Stomach smooth muscle (tissue), 2 donors: ENCODE data around the gene PRR23C.

Experiments used
- H3K27ac ChIP-seq: one replicate; pipeline ENCODE4 v1.7.0; 2013; ENCODE audit warnings: mild to moderate bottlenecking, low read length, inconsistent platforms
- H3K27me3 ChIP-seq, 2 donors: one replicate each; pipeline ENCODE4 v1.7.0; 2013; ENCODE audit warnings: low read length in 2 of 2; ENCODE audit not compliant: insufficient read depth in 2 of 2, control insufficient read depth in 1 of 2
- H3K36me3 ChIP-seq, 2 donors: one replicate each; pipeline ENCODE4 v1.7.0; 2013; ENCODE audit warnings: low read length in 2 of 2; ENCODE audit not compliant: control insufficient read depth in 2 of 2, insufficient read depth in 2 of 2
- H3K4me1 ChIP-seq: one replicate; pipeline ENCODE4 v1.7.0; 2013; ENCODE audit warnings: low read length; ENCODE audit not compliant: control insufficient read depth, insufficient read depth
- H3K4me3 ChIP-seq, 2 donors: one replicate each; pipeline ENCODE4 v1.7.0; 2013; ENCODE audit warnings: low read length in 2 of 2
- H3K9ac ChIP-seq, 2 donors: one replicate each; pipeline ENCODE4 v1.7.0; 2013; ENCODE audit warnings: low read length in 2 of 2, mild to moderate bottlenecking in 1 of 2
- H3K9me3 ChIP-seq, 2 donors: one replicate each; pipeline ENCODE4 v1.7.0; 2013; ENCODE audit warnings: low read length in 2 of 2; ENCODE audit not compliant: control insufficient read depth in 2 of 2
- donor health status: healthy.
- donor health status: Pancreatic carcinoma.

PRR23C gene

DNA sequence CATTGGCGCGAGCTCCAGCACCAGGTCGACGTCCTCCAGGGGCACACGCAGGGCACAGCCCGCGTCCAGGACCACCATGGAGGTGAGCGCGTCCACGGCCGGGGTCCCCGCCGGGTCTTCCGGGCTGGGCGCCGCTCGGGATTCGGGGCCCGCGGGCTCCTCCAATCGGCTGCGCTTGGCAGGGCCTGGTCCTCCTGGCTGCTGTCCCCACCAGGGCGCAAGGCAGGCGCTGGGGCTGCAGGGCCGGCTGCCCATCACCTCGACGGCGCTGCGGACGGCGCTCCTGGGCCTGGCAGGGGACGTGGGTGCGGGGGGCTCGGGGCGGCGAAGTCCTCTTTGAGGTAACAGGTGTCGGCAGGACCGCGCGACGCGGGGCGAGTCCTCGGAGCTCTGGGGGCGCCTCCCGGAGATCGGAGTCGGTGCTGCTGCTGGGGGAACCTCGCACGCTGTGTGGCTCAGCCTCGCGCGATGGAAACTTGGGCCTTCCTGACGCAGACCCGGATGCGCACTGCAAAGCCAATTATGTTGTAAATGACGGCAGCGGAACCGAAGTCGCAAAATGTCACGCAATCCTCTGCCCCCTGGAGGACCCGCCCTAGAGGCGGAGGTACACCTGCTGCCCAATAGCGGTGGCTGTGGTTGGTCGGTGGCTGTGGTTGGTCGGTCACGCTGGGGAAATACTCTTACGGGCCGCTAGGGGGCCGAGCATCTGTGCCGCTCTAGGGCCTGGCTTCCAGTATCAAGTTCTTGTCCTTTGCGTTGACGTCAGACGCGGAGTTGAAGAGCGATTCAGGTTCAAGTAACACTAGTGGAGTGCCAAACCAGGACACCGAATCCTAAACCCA is at the start of gene PRR23C:
Gene PRR23C (minus strand): TSS at position 527 of the 845 bp plus-strand sequence. CDS start 272 bp downstream, at position 255.
- no peaks in the 10 kb centered on the region for H3K36me3 ChIP-seq
- H3K27me3 ChIP-seq, result no peaks in the 10 kb centered on the region
- H3K27ac ChIP-seq, result no peak within 1 kb of the TSS
- peaks cover 5 to 7% of the 10 kb centered on the region in 2 donors for H3K9me3 ChIP-seq
- no peak within 1 kb of the TSS for H3K9ac ChIP-seq
- no peaks in the 10 kb centered on the region for H3K4me1 ChIP-seq
- no peak within 1 kb of the TSS for H3K4me3 ChIP-seq

DNA sequence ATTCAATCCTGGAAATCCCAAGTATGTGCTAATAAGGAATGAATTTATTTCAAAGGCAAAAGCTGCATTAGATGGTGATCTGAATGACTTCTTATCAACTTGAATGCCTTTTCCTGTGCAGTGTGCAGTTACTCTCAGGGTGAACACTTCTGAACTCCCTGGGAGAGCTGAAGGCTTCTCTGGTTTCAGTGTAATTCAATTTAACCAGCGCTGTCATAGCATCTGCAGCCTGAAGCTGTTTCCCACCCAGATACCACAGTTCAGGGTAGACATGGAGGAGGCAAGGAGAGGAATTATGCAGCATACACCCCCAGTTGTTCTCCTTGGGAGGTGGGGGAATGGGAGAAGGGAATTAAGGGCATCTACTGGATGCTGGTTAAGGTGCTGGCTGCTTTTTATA is 49.1 kb upstream of the PRR23C start:
- Histone ChIP-seq H3K36me3 (no peaks in the 10 kb centered on the region), H3K9me3 (peaks cover 3 to 5% of the 10 kb centered on the region in 2 donors), H3K4me3 (no peak overlapping the region), H3K27ac (no peak overlapping the region), H3K4me1 (no peaks in the 10 kb centered on the region), H3K9ac (no peak overlapping the region), H3K27me3 (no peaks in the 10 kb centered on the region)

DNA sequence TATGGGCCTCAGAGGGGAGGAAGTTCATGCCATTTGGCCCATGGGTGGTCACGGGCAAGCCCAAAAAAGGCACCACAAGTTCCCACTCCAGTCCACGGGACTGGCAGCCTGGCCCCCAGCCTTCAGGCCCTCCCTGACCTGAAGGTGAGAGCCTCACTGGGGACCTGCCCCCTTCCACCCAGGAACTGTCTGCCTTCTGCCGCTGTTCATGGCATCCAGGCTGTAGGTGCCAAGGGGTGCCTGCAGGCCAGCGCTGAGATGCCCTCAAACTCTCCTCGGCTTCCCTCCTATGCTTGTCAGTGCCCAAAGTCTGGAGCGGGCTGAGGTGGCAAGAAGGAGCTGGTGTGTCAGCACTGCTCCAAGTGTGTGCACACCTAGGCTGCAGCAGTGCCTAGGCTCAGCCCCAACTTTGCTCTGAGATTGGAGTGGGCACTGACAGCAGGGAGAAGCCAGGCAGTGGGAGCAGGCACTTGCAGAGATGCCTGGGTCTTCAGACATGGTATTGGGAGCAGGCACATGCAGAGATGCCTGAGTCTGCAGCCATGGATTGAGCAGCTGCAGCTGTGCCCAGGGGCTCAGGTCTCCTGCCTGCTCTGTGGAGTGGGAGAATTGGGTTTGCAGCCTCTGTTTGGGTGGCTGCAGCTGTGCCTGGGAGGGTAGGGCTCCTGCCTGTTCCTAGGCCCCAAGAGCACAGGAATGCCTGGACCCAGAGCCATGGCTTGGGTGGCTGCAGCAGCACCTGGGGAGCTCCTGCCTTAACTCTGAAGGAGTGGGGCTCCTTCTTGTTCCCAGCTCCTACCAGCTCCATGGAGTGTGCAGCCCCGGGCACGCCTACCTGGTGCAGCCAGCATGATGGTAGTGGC is 44.0 kb upstream of the PRR23C start:
- Histone ChIP-seq H3K9me3 (peaks cover 2 to 5% of the 10 kb centered on the region in 2 donors), H3K36me3 (no peaks in the 10 kb centered on the region), H3K4me1 (no peaks in the 10 kb centered on the region), H3K4me3 (no peak overlapping the region), H3K27ac (no peak overlapping the region), H3K9ac (no peak overlapping the region), H3K27me3 (no peaks in the 10 kb centered on the region)

DNA sequence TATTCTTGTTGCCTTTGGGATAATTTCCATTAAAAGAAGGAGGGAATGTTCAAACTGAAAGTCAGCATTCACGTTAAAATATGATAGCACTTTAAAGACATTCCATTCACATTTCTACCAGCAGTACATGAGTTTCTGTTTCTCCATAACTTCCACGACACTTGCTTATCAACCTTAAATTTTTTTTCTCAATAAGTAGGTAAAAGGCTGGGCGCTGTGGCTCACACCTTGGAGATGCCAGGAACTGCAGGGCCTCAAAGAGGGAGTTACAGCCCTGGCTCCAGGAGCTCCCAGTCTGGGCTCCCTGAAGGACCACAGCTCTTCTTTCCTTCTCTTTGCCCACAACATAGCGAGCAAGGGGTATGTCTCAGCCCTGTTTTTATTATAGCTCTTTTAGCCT is 42.9 kb upstream of the PRR23C start:
- H3K9me3 ChIP-seq, result peaks cover 5 to 11% of the 10 kb centered on the region in 2 donors
- no peaks in the 10 kb centered on the region for H3K36me3 ChIP-seq
- no peaks in the 10 kb centered on the region for H3K4me1 ChIP-seq
- H3K27me3 ChIP-seq, result no peaks in the 10 kb centered on the region
- no peak overlapping the region for H3K27ac ChIP-seq
- no peak overlapping the region for H3K9ac ChIP-seq
- no peak overlapping the region for H3K4me3 ChIP-seq

DNA sequence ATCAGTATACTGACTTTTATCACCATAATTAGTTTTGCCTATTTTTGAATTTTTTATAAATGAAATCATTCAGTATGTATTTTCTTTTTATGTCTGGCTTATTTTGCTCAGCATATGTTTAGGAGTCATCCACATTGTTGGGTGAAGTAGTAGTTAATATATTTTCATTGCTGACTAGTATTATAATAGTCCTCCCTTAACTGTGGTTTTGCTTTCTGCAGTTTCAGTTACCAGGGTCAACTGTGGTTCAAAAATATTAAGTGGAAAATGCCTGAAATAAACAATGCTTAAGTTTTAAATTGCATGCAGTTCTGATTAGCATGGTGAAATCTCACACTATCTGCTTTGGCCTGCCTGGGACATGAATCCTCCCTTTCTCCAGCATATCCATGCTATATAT is 39.5 kb upstream of the PRR23C start:
- Histone ChIP-seq H3K4me1 (no peaks in the 10 kb centered on the region), H3K36me3 (no peaks in the 10 kb centered on the region), H3K27me3 (no peaks in the 10 kb centered on the region), H3K4me3 (no peak overlapping the region), H3K9ac (no peak overlapping the region), H3K27ac (no peak overlapping the region), H3K9me3 (peaks cover 5 to 10% of the 10 kb centered on the region in 2 donors)

DNA sequence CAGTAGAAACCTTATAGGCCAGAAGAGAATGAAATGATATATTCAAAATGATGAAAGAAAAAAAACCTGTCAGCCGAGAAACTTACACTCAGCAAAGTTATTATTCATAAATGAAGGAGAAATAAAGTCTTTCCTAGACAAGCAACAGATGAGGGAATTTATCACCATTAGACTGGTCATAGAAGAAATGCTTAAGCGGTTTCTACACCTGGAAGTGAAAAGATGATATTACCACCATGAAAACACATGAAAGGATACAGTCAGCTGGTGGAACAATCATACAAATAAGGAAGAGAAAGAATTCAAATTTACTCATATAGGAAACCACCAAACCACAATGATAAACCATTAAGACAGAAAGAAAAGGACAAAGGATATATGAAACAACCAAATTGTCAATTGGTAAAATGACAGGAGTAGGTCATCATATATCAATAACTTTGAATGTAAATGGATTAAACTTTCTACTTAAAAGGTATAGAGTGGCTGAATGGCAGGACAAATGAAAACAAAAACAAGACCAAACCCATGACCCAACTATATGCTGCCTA is 29.9 kb upstream of the PRR23C start:
- Histone ChIP-seq H3K9ac (no peak overlapping the region), H3K9me3 (peaks cover 2 to 4% of the 10 kb centered on the region in 2 donors)

DNA sequence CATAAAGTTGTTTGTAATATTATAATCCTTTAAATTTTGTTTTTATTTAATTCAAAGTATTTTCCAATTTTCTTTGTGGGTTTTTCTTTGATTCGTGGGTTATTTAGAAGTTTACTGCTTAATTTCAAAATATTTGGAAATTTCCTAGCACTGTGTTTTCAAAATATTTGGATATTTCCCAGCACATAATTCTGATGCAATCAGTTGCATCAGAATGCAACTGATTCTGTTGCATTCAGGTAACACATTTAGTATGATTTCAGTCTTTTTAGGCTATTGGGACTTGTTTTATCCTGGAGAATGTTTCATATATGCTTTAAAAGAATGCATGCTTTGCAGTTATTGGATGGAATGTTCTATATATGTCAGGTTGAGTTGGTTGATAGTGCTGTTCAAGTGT is 18.2 kb upstream of the PRR23C start:
- Histone ChIP-seq H3K4me1 (no peaks in the 10 kb centered on the region), H3K9me3 (no peaks in the 10 kb centered on the region), H3K27me3 (no peaks in the 10 kb centered on the region), H3K36me3 (no peaks in the 10 kb centered on the region), H3K27ac (no peak overlapping the region), H3K9ac (no peak overlapping the region), H3K4me3 (no peak overlapping the region)

More for the DNA sequence above, 29.9 kb upstream of the PRR23C start:
- Histone ChIP-seq H3K4me3 (no peak overlapping the region), H3K36me3 (no peaks in the 10 kb centered on the region), H3K4me1 (no peaks in the 10 kb centered on the region), H3K27me3 (no peaks in the 10 kb centered on the region), H3K27ac (no peak overlapping the region)

DNA sequence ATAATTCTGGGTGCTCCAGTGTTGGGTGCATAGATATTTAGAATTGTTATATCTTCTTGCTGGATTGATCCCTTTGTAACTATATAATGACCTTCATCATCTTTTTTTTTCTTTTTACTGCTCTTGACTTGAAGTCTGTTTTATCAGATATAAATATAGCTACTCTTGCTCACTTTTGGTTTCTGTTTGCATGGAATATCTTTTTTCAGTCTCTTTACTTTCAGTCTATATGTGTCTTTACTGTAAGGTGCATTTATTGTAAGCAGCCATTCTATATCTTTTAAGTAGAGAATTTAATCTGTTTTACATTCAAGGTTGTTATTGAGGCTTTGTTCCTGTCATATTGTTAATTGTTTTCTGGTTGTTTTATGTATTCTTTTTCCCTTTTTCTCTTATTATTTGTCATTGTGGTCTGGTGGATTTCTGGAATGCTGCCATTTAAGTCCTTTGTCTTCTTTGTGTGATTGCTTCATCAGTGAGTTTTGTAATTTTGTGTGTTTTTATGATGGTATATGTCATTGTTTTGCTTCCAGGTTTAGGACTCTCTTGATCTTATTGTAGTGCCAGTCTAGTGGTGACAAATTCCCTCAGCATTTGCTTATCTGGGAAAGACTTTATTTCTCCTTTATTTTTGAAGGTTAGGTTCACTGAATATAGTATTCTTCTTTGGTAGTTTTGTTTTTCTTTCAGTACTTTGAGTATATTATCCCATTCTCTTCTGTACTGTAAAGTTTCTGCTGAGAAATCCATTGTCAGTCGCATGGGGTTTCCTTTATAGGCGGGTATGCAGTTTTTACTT is 8.3 kb upstream of the PRR23C start:
- Histone ChIP-seq H3K4me1 (no peaks in the 10 kb centered on the region), H3K36me3 (no peaks in the 10 kb centered on the region), H3K9ac (no peak overlapping the region), H3K27me3 (no peaks in the 10 kb centered on the region), H3K27ac (no peak overlapping the region), H3K4me3 (no peak overlapping the region), H3K9me3 (peaks cover 5 to 7% of the 10 kb centered on the region in 2 donors)

DNA sequence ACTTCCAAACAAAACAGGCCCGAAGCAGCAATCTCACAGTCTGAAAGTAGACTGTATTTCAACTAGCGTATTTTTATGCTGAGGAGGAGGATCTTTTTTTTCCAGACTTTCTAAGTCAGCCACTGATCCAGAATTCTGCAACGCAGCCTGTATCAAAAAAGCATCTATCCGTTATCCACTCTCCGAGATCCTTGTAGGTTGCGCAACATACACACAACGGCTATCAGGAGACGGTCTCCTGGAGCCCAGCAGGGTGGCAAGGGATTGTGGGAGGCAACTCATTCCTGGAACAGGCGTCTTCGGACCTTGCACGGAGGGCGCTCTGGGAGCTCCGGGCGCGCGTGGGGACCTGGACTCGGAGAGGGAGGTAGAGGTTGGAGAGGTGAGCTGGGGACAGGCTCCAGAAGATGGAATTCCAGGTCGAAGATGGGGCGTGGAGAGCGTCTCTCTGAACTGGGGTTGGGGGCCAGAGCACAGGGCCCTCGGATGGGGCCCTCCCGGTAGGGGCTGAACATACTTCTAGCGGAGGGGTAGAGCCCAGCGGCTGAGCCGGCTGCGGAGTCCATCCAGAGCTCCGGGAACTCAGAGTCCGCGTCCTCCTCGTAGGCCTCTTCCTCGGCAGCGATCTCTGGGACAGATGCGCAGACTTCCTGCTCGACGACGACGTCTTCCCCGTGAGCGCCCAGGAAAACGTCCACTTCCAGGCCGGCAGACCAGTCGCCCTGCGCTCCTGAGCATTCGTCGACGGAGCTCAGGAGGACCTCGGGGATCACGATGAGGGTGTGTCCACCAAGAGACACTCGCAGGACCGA is 932 bp downstream of the PRR23C start:
- peaks cover 2 to 7% of the 10 kb centered on the region in 2 donors for H3K9me3 ChIP-seq
- H3K4me3 ChIP-seq, result no peak overlapping the region
- no peaks in the 10 kb centered on the region for H3K36me3 ChIP-seq
- no peak overlapping the region for H3K9ac ChIP-seq
- no peak overlapping the region for H3K27ac ChIP-seq
- no peaks in the 10 kb centered on the region for H3K4me1 ChIP-seq
- no peaks in the 10 kb centered on the region for H3K27me3 ChIP-seq
